Measurements from ENCODE around the gene ARL6IP5.

ARL6IP5 gene

DNA sequence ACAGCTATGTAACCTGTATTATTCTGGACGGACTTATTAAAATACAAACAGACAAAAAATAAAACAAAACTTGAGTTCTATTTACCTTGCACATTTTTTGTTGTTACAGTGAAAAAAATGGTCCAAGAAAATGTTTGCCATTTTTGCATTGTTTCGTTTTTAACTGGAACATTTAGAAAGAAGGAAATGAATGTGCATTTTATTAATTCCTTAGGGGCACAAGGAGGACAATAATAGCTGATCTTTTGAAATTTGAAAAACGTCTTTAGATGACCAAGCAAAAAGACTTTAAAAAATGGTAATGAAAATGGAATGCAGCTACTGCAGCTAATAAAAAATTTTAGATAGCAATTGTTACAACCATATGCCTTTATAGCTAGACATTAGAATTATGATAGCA is 20.6 kb downstream of the ARL6IP5 start:
- no peaks in the 10 kb centered on the region; the same call in 1 of the 2 replicates for H3K36me3 ChIP-seq (ENCODE audit: insufficient read depth)
- H2AFZ ChIP-seq (ENCODE audit: low read depth) = no peak overlapping the region
- H4K20me1 ChIP-seq (ENCODE audit: insufficient read depth) = no peaks in the 10 kb centered on the region
- TF ChIP-seq, protein P1, sequence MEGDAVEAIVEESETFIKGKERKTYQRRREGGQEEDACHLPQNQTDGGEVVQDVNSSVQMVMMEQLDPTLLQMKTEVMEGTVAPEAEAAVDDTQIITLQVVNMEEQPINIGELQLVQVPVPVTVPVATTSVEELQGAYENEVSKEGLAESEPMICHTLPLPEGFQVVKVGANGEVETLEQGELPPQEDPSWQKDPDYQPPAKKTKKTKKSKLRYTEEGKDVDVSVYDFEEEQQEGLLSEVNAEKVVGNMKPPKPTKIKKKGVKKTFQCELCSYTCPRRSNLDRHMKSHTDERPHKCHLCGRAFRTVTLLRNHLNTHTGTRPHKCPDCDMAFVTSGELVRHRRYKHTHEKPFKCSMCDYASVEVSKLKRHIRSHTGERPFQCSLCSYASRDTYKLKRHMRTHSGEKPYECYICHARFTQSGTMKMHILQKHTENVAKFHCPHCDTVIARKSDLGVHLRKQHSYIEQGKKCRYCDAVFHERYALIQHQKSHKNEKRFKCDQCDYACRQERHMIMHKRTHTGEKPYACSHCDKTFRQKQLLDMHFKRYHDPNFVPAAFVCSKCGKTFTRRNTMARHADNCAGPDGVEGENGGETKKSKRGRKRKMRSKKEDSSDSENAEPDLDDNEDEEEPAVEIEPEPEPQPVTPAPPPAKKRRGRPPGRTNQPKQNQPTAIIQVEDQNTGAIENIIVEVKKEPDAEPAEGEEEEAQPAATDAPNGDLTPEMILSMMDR (conservative IDR thresholded peaks at IDR 0.05; ENCODE audit: low read depth, low read length) = no peak
- H3K27ac ChIP-seq = peak overlapping the region; percentile 60; the same call in 1 of the 2 replicates
- H3K27me3 ChIP-seq (ENCODE audit: insufficient read depth, low read depth) = no peaks in the 10 kb centered on the region
- no peak overlapping the region for H3K4me3 ChIP-seq (IDR thresholded peaks at IDR 0.05; ENCODE audit: insufficient read depth, low read depth, low read length)
- peak overlapping the region; percentile 92; the same call in 1 of the 2 replicates for H3K4me2 ChIP-seq
- H3K9ac ChIP-seq = 0 out of 2 replicates have a peak overlapping the region, but pooled peaks have one; percentile 25
- peaks cover 55% of the 10 kb centered on the region for H3K4me1 ChIP-seq (ENCODE audit: low read depth, poor library complexity, severe bottlenecking)
- H3K79me2 ChIP-seq (ENCODE audit: insufficient read depth, low read depth) = peaks cover 23% of the 10 kb centered on the region; the same call in 1 of the 2 replicates

DNA sequence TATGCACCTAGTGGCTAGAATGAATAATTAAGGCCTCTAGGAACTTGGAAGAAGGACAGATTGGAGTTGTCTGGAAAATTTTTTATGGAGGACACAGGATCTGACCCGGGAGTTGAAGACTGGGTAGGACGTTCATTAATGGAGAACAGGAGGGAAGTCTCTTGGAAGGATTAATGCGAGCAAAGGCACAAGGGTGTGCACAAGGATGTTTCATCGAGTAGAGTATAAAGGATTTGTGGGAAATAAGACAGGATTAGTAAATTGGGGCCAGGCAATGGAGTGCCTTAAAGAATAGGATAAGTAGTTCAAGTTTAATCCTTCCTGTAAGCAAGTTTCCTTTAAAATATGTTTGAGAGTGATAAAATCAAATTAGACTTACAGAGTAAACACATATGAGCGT is 23.1 kb downstream of the ARL6IP5 start:
- Histone ChIP-seq H3K4me3 (IDR thresholded peaks at IDR 0.05; ENCODE audit: insufficient read depth, low read depth, low read length) (no peak overlapping the region), H3K9ac (no peak overlapping the region), H3K79me2 (ENCODE audit: insufficient read depth, low read depth) (0 out of 2 replicates have a peak, but pooled peaks cover 1% of the 10 kb centered on the region), H3K4me1 (ENCODE audit: low read depth, poor library complexity, severe bottlenecking) (peaks cover 37% of the 10 kb centered on the region), H3K27ac (no peak overlapping the region), H3K36me3 (ENCODE audit: insufficient read depth) (no peaks in the 10 kb centered on the region), H4K20me1 (ENCODE audit: insufficient read depth) (no peaks in the 10 kb centered on the region), H3K4me2 (no peak overlapping the region), H3K27me3 (ENCODE audit: insufficient read depth, low read depth) (no peaks in the 10 kb centered on the region), H2AFZ (ENCODE audit: low read depth) (no peak overlapping the region)
- TF ChIP-seq, protein P1 (conservative IDR thresholded peaks at IDR 0.05; ENCODE audit: low read depth, low read length) = no peak

DNA sequence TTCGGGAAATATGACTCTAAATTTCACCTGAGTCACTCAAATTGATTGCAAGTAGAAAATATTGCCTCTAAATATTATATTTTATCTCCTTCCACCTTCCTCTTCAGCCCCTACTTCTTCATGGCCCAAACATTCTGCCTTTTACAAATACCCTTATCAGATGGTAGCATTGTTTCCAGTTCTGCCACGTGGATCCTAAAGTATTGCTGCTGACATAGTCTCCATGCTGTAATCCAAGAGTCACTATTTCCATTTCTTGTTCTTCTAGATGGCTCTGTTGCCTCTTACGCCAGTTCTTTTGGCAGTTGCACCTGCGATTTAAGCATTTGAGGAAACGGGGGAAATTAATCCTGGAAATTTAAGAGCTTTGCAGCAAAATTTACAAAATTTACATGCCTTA is 24.1 kb downstream of the ARL6IP5 start:
- H3K79me2 ChIP-seq (ENCODE audit: insufficient read depth, low read depth) = no peaks in the 10 kb centered on the region
- H4K20me1 ChIP-seq (ENCODE audit: insufficient read depth) = no peaks in the 10 kb centered on the region
- H3K36me3 ChIP-seq (ENCODE audit: insufficient read depth) = no peaks in the 10 kb centered on the region
- no peak overlapping the region for H3K4me3 ChIP-seq (IDR thresholded peaks at IDR 0.05; ENCODE audit: insufficient read depth, low read depth, low read length)
- TF ChIP-seq, protein P1 (conservative IDR thresholded peaks at IDR 0.05; ENCODE audit: low read depth, low read length) = no peak
- peaks cover 28% of the 10 kb centered on the region for H3K4me1 ChIP-seq (ENCODE audit: low read depth, poor library complexity, severe bottlenecking)
- H2AFZ ChIP-seq (ENCODE audit: low read depth) = no peak overlapping the region
- no peaks in the 10 kb centered on the region for H3K27me3 ChIP-seq (ENCODE audit: insufficient read depth, low read depth)
- H3K27ac ChIP-seq = no peak overlapping the region
- H3K9ac ChIP-seq = no peak overlapping the region
- no peak overlapping the region for H3K4me2 ChIP-seq

DNA sequence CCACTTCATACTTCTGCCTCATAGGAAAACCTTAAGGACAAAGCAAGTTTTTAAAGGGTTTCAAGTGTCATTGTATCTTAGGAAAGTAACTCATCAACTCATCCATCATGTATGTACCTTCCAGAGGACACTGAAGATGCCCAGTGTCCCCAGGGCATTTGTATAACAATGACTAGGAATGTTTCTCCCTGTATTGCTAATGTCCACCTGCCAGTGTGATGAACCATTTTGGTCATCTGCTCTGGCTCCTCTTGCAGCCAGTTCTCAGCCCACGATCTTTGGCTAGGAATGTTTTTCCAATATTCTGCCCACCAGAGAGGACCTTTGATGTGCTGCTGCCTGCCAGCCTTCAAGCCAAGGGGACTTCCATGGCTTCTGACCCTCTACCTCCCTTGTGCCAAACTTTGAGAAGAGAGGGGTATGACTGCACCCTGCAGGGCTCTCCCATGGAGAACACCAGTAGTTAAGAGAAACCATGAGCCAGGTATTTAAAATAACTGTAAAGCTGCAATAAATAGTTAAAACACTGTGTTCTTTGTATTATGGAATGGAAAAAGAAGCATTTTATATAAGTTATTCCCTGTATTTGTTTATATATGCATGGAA is 26.3 kb downstream of the ARL6IP5 start:
- Histone ChIP-seq H2AFZ (ENCODE audit: low read depth) (no peak overlapping the region), H3K27ac (no peak overlapping the region), H3K79me2 (ENCODE audit: insufficient read depth, low read depth) (no peaks in the 10 kb centered on the region), H3K9ac (no peak overlapping the region), H3K27me3 (ENCODE audit: insufficient read depth, low read depth) (no peaks in the 10 kb centered on the region), H3K4me1 (ENCODE audit: low read depth, poor library complexity, severe bottlenecking) (peaks cover 12% of the 10 kb centered on the region), H3K4me3 (IDR thresholded peaks at IDR 0.05; ENCODE audit: insufficient read depth, low read depth, low read length) (no peak overlapping the region), H3K4me2 (no peak overlapping the region), H4K20me1 (ENCODE audit: insufficient read depth) (no peaks in the 10 kb centered on the region), H3K36me3 (ENCODE audit: insufficient read depth) (no peaks in the 10 kb centered on the region)
- TF ChIP-seq, protein P1 (conservative IDR thresholded peaks at IDR 0.05; ENCODE audit: low read depth, low read length) = no peak

Measured in KMS-11 (cell line).